A549 (cell line): ENCODE results near the gene TLR9.

Experiments
- CEBPB ChIP-seq, 2 experiments: fragments of >200 bp in 1 of 2; sonication (Bioruptor Twin) in 1 of 2; formaldehyde crosslinking in 1 of 2; IDR thresholded peaks; 2 replicates each; pipeline ENCODE4 v1.6.1; 2012 to 2016
- EP300 ChIP-seq, 2 experiments: fragments of >200 bp; sonication (Bioruptor Twin); formaldehyde crosslinking; IDR thresholded peaks; 2 replicates in 1 of 2; 3 replicates in 1 of 2; pipeline ENCODE4 v1.6.1; 2016 to 2017
- ESRRA ChIP-seq: fragments of 150-350 bp; IDR thresholded peaks from 2 replicates; pipeline ENCODE4 v1.6.1; 2014; ENCODE audit warnings: mild to moderate bottlenecking, low read length, borderline replicate concordance
- MAFK ChIP-seq: fragments of 450-650 bp; IDR thresholded peaks from 2 replicates; pipeline ENCODE4 v1.6.1; 2014; ENCODE audit not compliant: partially characterized antibody
- NPAS2 ChIP-seq: fragments of 250-450 bp; sonication (Bioruptor Pico); IDR thresholded peaks from 2 replicates; pipeline ENCODE4 v1.8.0; 2022; ENCODE audit warnings: mild to moderate bottlenecking, moderate library complexity, borderline replicate concordance
- POLR2A ChIP-seq: IDR thresholded peaks from 2 replicates; pipeline ENCODE4 v1.6.1; 2012; ENCODE audit warnings: mild to moderate bottlenecking, low read length
- RCOR1 ChIP-seq: fragments of 150-350 bp; IDR thresholded peaks from 2 replicates; pipeline ENCODE4 v1.6.1; 2014; ENCODE audit warnings: antibody characterized with exemption, low read length, low read depth
- SREBF2 ChIP-seq: fragments of 450-650 bp; IDR thresholded peaks from 2 replicates; pipeline ENCODE4 v1.6.1; 2014; ENCODE audit warnings: mild to moderate bottlenecking, moderate library complexity
- TFCP2L1 ChIP-seq: fragments of 250-450 bp; sonication (Bioruptor Pico); IDR thresholded peaks from 2 replicates; pipeline ENCODE4 v1.5.0; 2021; ENCODE audit warnings: mild to moderate bottlenecking
- TF ChIP-seq, protein P1 (sequence below): fragments of >200 bp; sonication (Bioruptor Twin); formaldehyde crosslinking; IDR thresholded peaks from 3 replicates; pipeline ENCODE4 v1.5.1; 2016
- TF ChIP-seq, protein P2 (sequence below): fragments of 200-600 bp; sonication (generic); IDR thresholded peaks from 2 replicates; pipeline ENCODE4 v1.6.1; 2016; ENCODE audit warnings: antibody characterized with exemption, mild to moderate bottlenecking, moderate library complexity
- TF ChIP-seq, protein P3 (sequence below): fragments of 250-450 bp; sonication (Bioruptor Pico); IDR thresholded peaks from 2 replicates; pipeline ENCODE4 v1.5.0; 2021; ENCODE audit warnings: mild to moderate bottlenecking, moderate library complexity, borderline replicate concordance

DNA sequence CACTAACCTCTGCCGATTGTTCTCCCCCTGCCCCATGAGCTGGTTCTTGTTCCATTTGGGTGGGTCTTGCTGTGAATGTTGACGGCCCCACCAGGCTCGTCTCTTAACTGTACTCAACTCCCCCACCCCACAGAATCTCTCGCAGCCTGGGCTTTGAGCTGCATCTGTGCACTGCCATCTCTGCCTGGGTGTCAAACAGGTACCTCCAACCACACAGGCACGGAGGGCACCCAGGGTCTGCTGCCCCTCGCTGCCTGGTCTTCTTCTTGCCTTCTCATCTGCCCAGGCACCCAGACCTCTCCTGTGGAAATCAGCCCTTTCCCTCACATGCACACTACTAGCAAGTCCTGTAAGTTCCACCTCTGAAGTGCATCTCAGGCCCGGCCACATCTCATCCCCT, 10.1 kb downstream of the TLR9 start:
- TF ChIP-seq, protein P1, sequence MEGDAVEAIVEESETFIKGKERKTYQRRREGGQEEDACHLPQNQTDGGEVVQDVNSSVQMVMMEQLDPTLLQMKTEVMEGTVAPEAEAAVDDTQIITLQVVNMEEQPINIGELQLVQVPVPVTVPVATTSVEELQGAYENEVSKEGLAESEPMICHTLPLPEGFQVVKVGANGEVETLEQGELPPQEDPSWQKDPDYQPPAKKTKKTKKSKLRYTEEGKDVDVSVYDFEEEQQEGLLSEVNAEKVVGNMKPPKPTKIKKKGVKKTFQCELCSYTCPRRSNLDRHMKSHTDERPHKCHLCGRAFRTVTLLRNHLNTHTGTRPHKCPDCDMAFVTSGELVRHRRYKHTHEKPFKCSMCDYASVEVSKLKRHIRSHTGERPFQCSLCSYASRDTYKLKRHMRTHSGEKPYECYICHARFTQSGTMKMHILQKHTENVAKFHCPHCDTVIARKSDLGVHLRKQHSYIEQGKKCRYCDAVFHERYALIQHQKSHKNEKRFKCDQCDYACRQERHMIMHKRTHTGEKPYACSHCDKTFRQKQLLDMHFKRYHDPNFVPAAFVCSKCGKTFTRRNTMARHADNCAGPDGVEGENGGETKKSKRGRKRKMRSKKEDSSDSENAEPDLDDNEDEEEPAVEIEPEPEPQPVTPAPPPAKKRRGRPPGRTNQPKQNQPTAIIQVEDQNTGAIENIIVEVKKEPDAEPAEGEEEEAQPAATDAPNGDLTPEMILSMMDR = no peak
- no peak for TF ChIP-seq EP300 (IDR thresholded peaks at IDR 0.05)
- TF ChIP-seq POLR2A = no peak
- no peak for TF ChIP-seq NPAS2 (CRISPR knock-in tag)
- TF ChIP-seq ESRRA = no peak
- no peak for TF ChIP-seq MAFK
- no peak for TF ChIP-seq CEBPB (IDR thresholded peaks at IDR 0.05)
- no peak for TF ChIP-seq SREBF2
- TF ChIP-seq RCOR1 = no peak
- TF ChIP-seq, protein P2, sequence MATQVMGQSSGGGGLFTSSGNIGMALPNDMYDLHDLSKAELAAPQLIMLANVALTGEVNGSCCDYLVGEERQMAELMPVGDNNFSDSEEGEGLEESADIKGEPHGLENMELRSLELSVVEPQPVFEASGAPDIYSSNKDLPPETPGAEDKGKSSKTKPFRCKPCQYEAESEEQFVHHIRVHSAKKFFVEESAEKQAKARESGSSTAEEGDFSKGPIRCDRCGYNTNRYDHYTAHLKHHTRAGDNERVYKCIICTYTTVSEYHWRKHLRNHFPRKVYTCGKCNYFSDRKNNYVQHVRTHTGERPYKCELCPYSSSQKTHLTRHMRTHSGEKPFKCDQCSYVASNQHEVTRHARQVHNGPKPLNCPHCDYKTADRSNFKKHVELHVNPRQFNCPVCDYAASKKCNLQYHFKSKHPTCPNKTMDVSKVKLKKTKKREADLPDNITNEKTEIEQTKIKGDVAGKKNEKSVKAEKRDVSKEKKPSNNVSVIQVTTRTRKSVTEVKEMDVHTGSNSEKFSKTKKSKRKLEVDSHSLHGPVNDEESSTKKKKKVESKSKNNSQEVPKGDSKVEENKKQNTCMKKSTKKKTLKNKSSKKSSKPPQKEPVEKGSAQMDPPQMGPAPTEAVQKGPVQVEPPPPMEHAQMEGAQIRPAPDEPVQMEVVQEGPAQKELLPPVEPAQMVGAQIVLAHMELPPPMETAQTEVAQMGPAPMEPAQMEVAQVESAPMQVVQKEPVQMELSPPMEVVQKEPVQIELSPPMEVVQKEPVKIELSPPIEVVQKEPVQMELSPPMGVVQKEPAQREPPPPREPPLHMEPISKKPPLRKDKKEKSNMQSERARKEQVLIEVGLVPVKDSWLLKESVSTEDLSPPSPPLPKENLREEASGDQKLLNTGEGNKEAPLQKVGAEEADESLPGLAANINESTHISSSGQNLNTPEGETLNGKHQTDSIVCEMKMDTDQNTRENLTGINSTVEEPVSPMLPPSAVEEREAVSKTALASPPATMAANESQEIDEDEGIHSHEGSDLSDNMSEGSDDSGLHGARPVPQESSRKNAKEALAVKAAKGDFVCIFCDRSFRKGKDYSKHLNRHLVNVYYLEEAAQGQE = no peak
- TF ChIP-seq, protein P3, sequence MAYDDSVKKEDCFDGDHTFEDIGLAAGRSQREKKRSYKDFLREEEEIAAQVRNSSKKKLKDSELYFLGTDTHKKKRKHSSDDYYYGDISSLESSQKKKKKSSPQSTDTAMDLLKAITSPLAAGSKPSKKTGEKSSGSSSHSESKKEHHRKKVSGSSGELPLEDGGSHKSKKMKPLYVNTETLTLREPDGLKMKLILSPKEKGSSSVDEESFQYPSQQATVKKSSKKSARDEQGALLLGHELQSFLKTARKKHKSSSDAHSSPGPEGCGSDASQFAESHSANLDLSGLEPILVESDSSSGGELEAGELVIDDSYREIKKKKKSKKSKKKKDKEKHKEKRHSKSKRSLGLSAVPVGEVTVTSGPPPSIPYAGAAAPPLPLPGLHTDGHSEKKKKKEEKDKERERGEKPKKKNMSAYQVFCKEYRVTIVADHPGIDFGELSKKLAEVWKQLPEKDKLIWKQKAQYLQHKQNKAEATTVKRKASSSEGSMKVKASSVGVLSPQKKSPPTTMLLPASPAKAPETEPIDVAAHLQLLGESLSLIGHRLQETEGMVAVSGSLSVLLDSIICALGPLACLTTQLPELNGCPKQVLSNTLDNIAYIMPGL (CRISPR knock-in tag) = no peak
- TF ChIP-seq TFCP2L1 (CRISPR knock-in tag) = no peak
